DMS53 treated with DMSO at 0.1 percent for 48 hours (cell line): Measurements from ENCODE around the gene C1QTNF12.
"Not testable (repeated sequence)": the region's sequence is repeated elsewhere in the genome, so short reads cannot be mapped to it uniquely, and the experiment has no call there.

Source experiments
- DNase-seq: peaks from one replicate; lab custom pipeline; 2025; ENCODE audit not compliant: unreplicated experiment; lab: John Stamatoyannopoulos, UW

The C1QTNF12 gene

GRCh38 chr1:1199961-1200875 lies 46.3 kb downstream of the C1QTNF12 start:
- no peak for DNase-seq

GRCh38 chr1:1199141-1199960 lies 47.2 kb downstream of the C1QTNF12 start:
- DNase-seq, result no peak

GRCh38 chr1:1198423-1199140 lies 47.9 kb downstream of the C1QTNF12 start:
- no peak for DNase-seq

- no peak for DNase-seq
These were observed 48.7 kb downstream of the C1QTNF12 start for GRCh38 chr1:1197551-1198422.

GRCh38 chr1:1197188-1197500 lies 49.4 kb downstream of the C1QTNF12 start:
- no peak for DNase-seq

GRCh38 chr1:1196431-1197187 lies 49.9 kb downstream of the C1QTNF12 start:
- no peak for DNase-seq

- not testable (repeated sequence) for DNase-seq
These were observed 50.8 kb downstream of the C1QTNF12 start for GRCh38 chr1:1195726-1196125.

GRCh38 chr1:1194723-1195122 lies 51.8 kb downstream of the C1QTNF12 start:
- no peak for DNase-seq
